DOHH2 (cell line): ENCODE measurements around the gene PDGFC.

Experiments used
- H3F3A ChIP-seq: fragments of 200-600 bp; sonication (generic), shearing (Covaris generic); 2 replicates; pipeline ENCODE4 v1.6.0; 2016; ENCODE audit warnings: antibody characterized with exemption, mild to moderate bottlenecking; ENCODE audit not compliant: control insufficient read depth, insufficient read depth
- H3K27ac ChIP-seq: fragments of 200-600 bp; sonication (generic); 2 replicates; pipeline ENCODE4 v1.5.1; 2014; ENCODE audit warnings: low read depth, mild to moderate bottlenecking, low read length, moderate library complexity
- H3K27me3 ChIP-seq: fragments of 200-600 bp; sonication (generic); 2 replicates; pipeline ENCODE4 v1.6.1; 2014; ENCODE audit warnings: mild to moderate bottlenecking, low read length, mixed read lengths; ENCODE audit not compliant: control insufficient read depth
- H3K36me3 ChIP-seq: fragments of 200-600 bp; sonication (generic); 2 replicates; pipeline ENCODE4 v1.6.1; 2014; ENCODE audit warnings: mild to moderate bottlenecking, low read length, moderate library complexity, mixed read lengths; ENCODE audit not compliant: control insufficient read depth
- H3K4me1 ChIP-seq: fragments of 200-600 bp; sonication (generic); 2 replicates; pipeline ENCODE4 v1.6.1; 2014; ENCODE audit warnings: mild to moderate bottlenecking, low read length, mixed read lengths; ENCODE audit not compliant: control insufficient read depth
- H3K4me2 ChIP-seq: fragments of 200-600 bp; sonication (generic); 2 replicates; pipeline ENCODE4 v1.6.0; 2014; ENCODE audit warnings: mild to moderate bottlenecking, low read length, moderate library complexity
- H3K4me3 ChIP-seq: fragments of 200-600 bp; sonication (generic); 2 replicates; pipeline ENCODE4 v1.5.1; 2014; ENCODE audit warnings: mild to moderate bottlenecking, low read length, mixed read lengths
- H3K79me2 ChIP-seq: fragments of 200-600 bp; sonication (generic); 2 replicates; pipeline ENCODE4 v1.6.1; 2014; ENCODE audit warnings: mild to moderate bottlenecking, low read length, mixed read lengths; ENCODE audit not compliant: control insufficient read depth
- H3K9me2 ChIP-seq: fragments of 200-600 bp; sonication (generic); replicated peaks from 2 replicates; pipeline ENCODE4 v1.6.1; 2014; ENCODE audit warnings: mild to moderate bottlenecking, low read length, mixed read lengths; ENCODE audit not compliant: control insufficient read depth
- H3K9me3 ChIP-seq: fragments of 200-600 bp; sonication (generic); 2 replicates; pipeline ENCODE4 v1.6.1; 2014; ENCODE audit warnings: antibody characterized with exemption, low read length, mixed read lengths; ENCODE audit not compliant: control insufficient read depth, insufficient read depth
- H4K20me1 ChIP-seq: fragments of 200-600 bp; sonication (generic); 2 replicates; pipeline ENCODE4 v1.6.0; 2014; ENCODE audit warnings: low read depth, mild to moderate bottlenecking, antibody characterized with exemption, low read length, moderate library complexity; ENCODE audit not compliant: control insufficient read depth, insufficient read depth
- EZH2phosphoT487 ChIP-seq: fragments of 200-600 bp; sonication (generic); IDR thresholded peaks from 2 replicates; pipeline ENCODE4 v1.6.1; 2017; ENCODE audit warnings: borderline replicate concordance, mild to moderate bottlenecking, antibody characterized with exemption, low read length, moderate library complexity, mixed read lengths
- TF ChIP-seq, protein P1 (sequence below): fragments of 200-600 bp; sonication (generic); IDR thresholded peaks from one replicate; pipeline ENCODE4 v1.5.1; 2014; ENCODE audit warnings: antibody characterized with exemption, mild to moderate bottlenecking, low read depth, low read length; ENCODE audit not compliant: poor library complexity, severe bottlenecking

PDGFC gene

GRCh38 chr4:156811286-156811685 is 160.3 kb downstream of the PDGFC start:
- Histone ChIP-seq H3K9me3 (no peaks in the 10 kb centered on the region), H3K36me3 (no peaks in the 10 kb centered on the region), H3K27ac (no peak overlapping the region), H3K79me2 (no peaks in the 10 kb centered on the region), H3K9me2 (no peaks in the 10 kb centered on the region), H3K4me3 (no peak overlapping the region), H3K27me3 (no peaks in the 10 kb centered on the region), H3K4me1 (no peaks in the 10 kb centered on the region), H4K20me1 (no peaks in the 10 kb centered on the region), H3F3A (no peaks in the 10 kb centered on the region), H3K4me2 (no peak overlapping the region)
- no peak for TF ChIP-seq EZH2phosphoT487
- TF ChIP-seq, protein P1, sequence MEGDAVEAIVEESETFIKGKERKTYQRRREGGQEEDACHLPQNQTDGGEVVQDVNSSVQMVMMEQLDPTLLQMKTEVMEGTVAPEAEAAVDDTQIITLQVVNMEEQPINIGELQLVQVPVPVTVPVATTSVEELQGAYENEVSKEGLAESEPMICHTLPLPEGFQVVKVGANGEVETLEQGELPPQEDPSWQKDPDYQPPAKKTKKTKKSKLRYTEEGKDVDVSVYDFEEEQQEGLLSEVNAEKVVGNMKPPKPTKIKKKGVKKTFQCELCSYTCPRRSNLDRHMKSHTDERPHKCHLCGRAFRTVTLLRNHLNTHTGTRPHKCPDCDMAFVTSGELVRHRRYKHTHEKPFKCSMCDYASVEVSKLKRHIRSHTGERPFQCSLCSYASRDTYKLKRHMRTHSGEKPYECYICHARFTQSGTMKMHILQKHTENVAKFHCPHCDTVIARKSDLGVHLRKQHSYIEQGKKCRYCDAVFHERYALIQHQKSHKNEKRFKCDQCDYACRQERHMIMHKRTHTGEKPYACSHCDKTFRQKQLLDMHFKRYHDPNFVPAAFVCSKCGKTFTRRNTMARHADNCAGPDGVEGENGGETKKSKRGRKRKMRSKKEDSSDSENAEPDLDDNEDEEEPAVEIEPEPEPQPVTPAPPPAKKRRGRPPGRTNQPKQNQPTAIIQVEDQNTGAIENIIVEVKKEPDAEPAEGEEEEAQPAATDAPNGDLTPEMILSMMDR, result no peak

DNA sequence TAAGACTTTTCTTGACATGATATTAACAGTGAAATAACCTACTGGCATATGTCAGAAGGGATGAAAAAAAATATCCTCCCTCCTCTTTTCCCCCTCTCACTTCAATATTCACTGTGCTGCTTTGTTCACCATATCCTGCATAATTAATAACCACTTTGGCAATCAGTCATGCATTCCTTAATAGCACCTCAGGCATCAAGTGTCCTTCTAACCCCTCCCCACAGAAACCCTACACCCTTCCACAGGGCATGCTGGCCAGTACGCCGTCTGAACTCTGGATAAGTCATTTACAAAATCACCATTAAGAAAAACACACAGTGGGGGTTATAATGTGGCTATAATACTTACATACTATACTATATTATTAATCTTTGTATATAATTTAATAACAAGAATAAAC is 165.9 kb downstream of the PDGFC start:
- H3K36me3 ChIP-seq, result no peaks in the 10 kb centered on the region
- no peak for TF ChIP-seq EZH2phosphoT487
- TF ChIP-seq, protein P1, result no peak
- H3K79me2 ChIP-seq, result no peaks in the 10 kb centered on the region
- H4K20me1 ChIP-seq, result no peaks in the 10 kb centered on the region
- no peaks in the 10 kb centered on the region for H3K9me2 ChIP-seq
- no peak overlapping the region for H3K27ac ChIP-seq
- H3K27me3 ChIP-seq, result no peaks in the 10 kb centered on the region
- no peak overlapping the region for H3K4me3 ChIP-seq
- no peaks in the 10 kb centered on the region for H3K9me3 ChIP-seq
- no peaks in the 10 kb centered on the region for H3K4me1 ChIP-seq
- H3K4me2 ChIP-seq, result no peak overlapping the region
- H3F3A ChIP-seq, result no peaks in the 10 kb centered on the region

DNA sequence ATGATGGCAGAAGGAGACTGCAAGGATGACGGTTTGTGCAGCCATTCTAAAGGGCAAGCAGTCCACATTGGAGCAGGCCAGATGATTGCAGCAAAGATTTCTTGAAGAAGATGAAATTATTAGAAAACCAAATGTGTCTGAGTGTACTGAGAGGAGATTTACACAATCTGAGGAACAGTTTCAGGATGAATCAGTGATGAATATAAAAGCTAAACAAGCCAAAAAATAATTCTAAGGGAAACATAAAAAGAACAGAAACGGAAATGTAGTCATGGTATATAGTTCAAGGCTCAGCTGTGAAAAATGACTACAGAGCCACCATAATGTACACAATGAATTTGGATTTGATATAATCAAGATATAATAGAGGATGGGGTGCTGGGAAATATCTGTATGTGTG is 168.5 kb downstream of the PDGFC start:
- Histone ChIP-seq H3K4me2 (no peak overlapping the region), H3K4me1 (no peaks in the 10 kb centered on the region), H3F3A (no peaks in the 10 kb centered on the region), H3K4me3 (no peak overlapping the region), H3K9me3 (no peaks in the 10 kb centered on the region), H3K27me3 (no peaks in the 10 kb centered on the region), H3K9me2 (no peaks in the 10 kb centered on the region; the same call in 1 of the 2 replicates), H3K79me2 (no peaks in the 10 kb centered on the region), H4K20me1 (no peaks in the 10 kb centered on the region), H3K27ac (no peak overlapping the region), H3K36me3 (no peaks in the 10 kb centered on the region)
- TF ChIP-seq EZH2phosphoT487, result no peak
- TF ChIP-seq, protein P1, result no peak

DNA sequence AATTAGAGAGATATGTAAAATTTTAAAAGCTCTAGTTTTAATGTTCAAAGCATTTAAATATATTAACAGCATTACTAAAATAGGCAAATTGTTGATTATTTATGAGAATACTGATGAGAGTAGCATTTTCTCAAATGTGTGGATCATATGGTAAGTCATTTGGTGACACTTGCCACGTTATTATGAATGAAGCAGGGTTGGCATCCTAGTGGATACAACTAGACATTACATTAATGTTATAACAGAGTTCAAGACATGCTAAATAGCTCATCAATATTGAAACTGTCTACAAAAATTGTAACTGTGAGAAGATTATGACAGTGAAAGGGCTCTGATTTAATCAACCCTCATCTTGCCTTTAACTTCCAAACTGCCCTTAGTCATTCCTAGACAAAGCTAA is 171.1 kb downstream of the PDGFC start:
- Histone ChIP-seq H3F3A (no peaks in the 10 kb centered on the region), H3K4me2 (no peak overlapping the region), H3K79me2 (no peaks in the 10 kb centered on the region)

More for the DNA sequence above, 171.1 kb downstream of the PDGFC start:
- H3K27me3 ChIP-seq, result no peaks in the 10 kb centered on the region
- H4K20me1 ChIP-seq, result no peaks in the 10 kb centered on the region
- H3K4me1 ChIP-seq, result no peaks in the 10 kb centered on the region
- H3K27ac ChIP-seq, result no peak overlapping the region
- TF ChIP-seq EZH2phosphoT487, result no peak
- TF ChIP-seq, protein P1, result no peak
- no peaks in the 10 kb centered on the region for H3K9me3 ChIP-seq
- no peaks in the 10 kb centered on the region for H3K36me3 ChIP-seq
- no peak overlapping the region for H3K4me3 ChIP-seq
- H3K9me2 ChIP-seq, result no peaks in the 10 kb centered on the region; the same call in 1 of the 2 replicates
